GM18508 (cell line): ENCODE data around the gene PPP1R3G.
"Not testable (repeated sequence)": the region's sequence is repeated elsewhere in the genome, so short reads cannot be mapped to it uniquely, and the experiment has no call there.

ENCODE experiments used
- ATAC-seq: cut with Tn5 transposase; IDR thresholded peaks from one replicate; pipeline ENCODE4 v1.9.1; 2021; ENCODE audit warnings: moderate number of reproducible peaks; ENCODE audit not compliant: insufficient read depth, unreplicated experiment

PPP1R3G gene

DNA sequence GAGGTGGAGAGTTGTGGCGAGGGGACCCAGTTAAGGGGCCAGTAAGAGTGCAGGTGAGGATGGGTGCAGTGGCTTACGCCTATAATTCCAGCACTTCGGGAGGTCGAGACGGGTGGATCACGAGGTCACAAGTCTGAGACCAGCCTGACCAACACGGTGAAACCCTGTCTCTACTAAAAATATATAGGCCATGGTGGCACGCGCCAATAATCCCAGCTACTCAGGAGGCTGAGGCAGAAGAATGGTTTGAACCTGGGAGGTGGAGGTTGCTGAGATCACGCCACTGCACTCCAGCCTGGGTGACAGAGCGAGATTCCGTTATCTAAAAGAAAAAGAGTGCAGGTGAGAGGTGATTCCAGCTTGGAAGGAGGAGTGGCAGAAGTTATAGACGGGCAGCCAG is 28.0 kb downstream of the PPP1R3G start:
- no peak for ATAC-seq

DNA sequence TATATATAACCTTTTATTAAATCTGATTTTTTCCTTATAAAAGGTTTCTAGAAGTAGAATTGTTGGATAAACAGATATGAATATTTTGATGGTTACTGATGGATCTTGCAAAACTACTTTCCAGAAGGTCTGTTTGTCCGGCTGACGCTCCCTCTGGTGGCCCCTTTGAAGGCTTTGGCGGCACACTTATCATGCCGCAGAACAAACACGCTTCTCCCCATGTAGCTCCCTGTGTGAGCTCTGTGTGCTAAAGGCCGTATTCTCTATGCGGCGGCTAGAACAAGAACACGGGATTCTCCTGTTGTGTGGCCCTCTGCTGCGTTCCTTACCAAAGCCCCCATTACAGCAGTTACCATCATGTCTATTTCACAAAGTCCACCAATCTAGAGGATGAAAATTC is 30.0 kb downstream of the PPP1R3G start:
- ATAC-seq, result no peak

DNA sequence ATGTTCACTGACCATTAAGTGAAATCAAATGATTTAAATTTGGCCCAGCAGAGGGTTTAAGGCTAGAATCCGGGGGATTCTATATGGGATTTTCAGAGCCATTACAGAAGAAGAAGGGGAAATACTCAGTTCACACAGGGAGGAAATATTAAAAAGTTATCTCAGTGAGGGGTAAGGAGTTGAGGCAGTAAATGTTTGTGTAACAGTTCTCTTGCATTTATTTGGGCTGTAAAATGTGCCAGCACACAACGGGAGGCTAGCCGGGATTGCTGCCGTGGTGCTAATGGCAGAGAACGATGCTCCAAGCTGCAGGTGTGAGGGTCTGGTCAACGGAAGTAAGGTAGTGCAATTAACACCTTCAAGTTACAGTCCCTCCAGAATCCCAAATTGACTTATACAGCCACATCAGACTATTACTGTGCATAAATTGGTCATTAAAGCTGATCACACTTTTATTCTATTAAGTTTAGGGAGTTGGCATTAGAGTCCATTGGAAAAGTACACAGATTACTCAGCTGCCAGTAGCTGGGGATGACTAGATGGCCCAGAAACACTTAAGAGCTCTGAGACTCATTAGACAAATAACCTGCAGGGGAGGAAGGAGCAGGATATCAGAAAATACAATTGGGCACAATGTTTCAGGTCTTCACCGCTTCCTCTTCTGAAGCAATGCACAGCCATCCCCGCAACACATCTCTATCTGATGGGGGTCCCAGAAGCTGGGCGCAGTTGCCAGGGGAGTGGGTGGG is 31.3 kb downstream of the PPP1R3G start:
- ATAC-seq, result no peak

DNA sequence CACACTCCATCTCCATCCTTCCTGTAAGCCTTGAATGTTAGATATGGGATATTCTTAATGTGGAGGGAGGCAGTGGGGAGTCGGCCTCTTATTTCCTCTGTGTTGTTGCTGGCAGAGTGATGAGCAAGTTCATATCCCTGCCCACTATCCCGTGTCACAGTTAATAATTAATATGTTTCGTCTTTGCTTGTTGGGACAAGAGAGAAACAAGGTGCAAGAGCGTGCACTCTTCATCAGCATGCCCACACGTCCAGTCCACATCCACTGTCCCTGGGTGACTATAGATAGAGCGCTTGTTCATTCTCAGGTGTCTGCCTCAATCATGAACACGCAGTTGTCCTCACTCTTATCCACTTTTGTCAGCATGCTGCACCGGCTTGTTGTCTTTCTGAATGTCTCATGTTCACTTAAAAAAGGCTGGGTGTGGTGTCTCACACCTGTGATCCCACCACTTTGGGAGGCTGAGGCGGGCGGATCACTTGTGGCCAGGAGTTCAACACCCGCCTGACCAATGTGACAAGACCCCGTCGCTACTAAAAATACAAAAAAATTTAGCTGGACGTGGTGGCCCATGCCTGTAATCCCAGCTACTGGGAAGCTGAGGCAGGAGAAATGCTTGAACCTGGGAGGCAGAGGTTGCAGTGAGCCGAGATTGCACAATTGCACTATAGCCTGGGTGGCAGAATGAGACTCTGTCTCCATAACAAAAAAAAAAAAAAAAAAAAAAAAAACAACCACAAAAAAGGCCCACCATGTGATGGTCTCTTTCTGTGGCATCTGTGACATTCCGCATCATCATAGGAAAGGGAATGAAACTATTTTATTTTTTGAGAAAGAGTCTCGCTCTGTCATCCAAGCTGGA is 34.2 kb downstream of the PPP1R3G start:
- no peak for ATAC-seq

DNA sequence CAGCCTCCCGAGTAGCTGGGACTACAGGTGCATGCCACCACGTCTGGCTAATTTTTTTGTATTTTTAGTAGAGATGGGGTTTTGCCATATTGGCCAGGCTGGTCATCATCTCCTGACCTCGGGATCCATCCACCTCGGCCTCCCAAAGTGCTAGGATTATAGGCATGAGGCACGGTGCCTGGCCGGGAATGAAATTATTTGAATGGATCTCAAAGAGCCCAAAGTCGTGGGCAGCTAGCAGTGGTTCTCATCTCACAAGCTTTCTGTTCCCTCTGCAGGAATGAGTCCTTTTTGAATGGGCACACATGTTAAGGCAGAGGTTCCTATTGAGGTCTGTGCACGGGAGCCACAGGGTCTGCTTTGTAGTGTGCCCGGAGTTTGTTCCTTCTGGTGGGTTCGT is 34.9 kb downstream of the PPP1R3G start:
- ATAC-seq, result no peak

DNA sequence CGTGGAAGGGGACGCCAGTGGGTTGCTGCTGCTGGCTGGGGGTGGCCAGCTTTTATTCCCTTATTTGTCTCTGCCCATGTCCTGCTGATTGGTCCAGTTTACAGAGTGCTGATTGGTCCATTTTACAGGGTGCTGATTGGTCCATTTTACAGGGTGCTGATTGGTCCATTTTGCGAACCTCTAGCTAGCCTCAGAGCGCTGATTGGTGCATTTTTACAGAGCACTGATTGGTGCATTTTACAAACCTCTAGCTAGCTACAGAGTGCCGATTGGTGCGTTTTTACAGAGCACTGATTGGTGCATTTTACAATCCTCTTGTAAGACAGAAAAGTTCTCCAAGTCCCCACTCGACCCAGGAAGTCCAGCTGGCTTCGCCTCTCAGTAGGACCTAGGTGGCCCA is 35.4 kb downstream of the PPP1R3G start:
- not testable (repeated sequence) for ATAC-seq

DNA sequence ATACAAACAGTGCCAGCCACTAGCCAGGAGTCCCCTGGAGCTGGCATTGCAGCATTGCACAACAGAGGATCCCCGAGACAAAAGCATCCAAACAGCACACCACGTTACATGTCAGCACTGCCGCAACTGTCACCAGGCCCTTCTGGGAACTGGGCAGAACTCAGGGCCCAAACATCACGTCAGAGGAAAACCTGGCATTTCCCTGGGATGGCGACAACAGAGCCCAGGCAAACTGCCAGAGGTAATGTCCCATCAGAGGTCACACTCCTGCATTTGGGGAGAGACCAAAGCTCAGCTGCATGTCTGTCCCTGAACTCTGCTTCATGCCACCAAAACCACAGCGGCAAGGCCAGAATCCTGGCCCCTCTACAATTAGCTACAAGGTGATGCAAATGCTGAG is 36.3 kb downstream of the PPP1R3G start:
- no peak for ATAC-seq

DNA sequence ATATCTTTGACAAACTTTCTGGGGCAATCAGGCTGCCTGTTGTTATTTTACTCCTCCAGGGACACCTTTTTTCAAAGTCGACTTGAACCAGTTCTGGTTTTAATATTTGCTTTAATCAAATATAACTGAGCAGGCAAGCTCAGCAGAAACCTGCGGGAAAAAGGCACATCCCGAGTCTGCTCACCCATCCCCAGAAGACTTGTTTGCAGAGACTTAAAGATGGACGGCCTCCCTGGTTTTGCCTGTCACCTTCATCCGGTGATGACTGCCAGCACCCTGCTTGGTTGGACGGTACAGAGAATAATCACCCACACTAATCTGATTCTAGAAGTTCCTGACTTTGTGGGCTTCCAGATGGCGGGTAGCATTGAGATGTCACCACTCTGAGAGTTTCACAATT is 36.8 kb downstream of the PPP1R3G start:
- no peak for ATAC-seq

DNA sequence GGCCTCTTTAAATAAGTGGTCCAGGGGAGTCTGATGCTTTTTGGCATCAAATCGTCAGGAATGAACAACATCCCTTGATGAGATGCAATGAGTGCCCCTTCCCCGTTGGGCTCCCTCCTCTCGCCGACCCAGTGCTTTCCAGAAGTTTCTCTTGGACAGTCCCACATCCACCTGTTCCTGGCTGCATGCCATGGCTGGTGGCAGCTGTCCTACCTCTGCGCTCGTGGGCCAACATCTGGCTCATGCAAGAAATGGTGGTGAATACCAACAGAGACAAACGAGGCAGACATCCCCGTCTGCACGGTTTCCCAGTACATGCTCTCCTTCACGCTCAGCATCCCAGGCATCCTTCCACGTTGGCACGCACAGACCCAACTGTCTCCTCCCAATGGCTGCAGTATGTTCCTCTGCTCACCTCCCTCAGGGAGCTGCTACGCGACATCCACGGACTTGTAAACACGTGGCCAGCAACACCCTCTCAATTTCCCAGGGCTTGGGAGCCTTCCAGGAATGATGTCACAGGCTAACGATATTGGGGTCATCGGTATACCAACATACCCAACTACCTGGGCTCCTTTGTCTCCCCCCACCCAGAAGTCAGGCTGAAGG is 37.5 kb downstream of the PPP1R3G start:
- ATAC-seq, result no peak

DNA sequence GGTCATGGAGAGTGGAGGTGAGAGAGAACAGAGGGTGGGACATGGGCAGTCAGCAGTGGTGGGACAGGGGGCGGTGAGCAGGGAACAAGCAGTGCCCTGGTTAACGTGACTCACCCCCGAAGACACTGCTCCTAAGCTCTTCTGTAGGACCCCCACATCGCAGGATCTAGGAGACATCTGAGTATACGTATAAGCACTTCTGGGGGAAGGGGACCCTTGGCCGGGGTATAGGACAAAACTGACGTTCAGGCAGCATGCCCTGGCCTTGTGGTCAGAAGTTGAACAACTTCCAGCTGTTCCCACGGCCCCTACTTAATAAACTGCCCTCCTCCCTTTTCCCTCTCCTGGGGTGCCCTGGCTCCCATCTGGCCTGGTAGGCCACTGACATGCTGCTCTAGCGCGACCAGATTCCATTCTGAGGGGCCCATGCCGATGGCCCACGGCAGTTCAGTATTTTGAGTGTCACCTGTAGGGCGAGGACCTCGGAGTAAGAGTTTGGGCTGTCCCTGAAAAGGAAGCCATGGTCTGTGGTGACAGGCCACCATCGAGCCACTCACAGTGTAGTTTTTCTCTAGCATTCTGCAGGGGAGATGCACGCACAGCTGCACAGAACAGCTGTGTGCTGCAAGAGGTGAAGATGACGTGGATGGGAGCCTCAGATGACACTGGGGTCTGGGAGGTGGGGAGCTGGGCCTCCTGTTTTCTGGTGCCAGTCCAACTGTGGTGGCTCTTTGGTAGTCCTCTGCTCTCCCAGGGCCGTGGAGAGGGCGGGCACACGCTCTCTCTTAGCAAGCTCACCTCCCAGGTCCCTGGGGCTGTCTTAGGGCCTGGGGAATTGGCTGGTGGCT is 38.4 kb downstream of the PPP1R3G start:
- no peak for ATAC-seq

DNA sequence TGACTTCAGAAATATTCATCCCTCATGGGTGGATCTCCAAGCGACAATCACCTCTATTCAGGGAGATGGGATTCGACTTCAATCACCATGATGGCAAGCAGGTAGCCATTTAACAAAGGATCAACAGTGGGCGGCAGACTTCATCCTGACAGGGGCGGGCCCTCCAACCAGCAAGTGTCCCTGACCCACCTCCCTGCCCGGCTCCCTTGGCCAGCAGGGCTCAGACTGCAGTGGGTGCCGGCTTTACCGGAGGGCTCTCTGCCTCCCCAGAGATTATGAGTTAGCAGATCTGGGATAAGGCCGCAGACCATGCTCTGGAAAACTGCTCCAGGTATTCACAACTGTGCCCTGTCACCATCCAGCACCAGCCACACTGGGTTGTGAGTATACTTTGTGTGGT is 39.4 kb downstream of the PPP1R3G start:
- ATAC-seq, result no peak

DNA sequence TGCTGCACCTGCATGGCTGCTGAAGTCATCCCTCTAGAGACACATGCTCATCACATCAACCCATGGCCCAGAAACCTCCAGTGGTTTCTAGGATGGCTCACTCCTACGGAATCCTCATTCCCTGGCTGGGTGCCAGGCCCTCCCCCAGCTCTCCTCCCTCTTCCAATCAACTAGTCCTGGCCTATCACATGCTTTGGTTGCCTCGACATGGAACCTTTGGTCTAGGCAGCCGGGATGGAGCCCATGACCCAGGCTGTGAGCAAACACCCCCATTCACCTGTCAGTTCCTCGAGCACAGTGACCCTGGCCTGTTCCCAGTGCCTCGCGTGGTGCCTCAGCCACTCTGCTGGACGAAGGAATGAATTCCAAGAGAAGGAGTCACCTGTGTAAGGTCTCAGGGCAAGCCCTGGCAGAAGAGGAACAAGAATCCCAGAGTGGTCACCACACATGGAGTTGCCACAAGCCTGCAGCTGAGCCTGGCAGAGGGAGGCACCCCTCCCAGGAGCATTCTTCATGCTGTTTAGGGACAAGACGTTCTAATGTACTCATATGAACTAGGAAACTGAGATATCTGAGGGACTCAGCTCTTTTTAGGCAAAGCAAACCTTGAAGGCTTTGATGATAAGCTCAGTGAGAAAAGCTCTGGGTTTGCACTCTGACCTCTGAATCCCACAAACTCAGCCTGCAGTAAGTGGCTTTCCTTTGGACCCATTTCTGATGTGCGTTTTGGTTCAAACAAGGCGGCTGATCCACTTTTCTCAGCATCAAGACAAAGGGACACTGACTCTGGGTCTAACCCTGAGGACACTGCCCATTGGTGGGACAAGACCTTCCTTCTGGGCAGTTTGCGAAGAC is 40.2 kb downstream of the PPP1R3G start:
- no peak for ATAC-seq

DNA sequence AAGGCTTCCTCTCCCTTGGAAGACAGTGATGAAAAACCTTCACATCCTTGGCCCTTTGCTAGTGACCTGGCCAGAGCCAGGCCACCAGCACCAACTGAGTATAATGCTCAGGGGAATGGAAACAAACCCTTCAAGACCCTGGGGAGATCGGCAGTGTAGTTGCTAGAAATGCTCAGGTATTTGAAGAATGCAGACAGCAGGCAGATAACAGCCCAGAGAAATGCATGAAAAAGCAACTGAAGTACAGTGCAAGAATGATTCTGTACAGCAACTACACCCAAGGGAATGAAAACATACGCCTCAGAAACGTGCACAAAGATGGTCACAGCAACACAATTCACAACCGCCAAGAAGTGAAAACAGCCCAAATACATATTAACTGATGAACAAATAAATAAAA is 41.1 kb downstream of the PPP1R3G start:
- ATAC-seq, result no peak

DNA sequence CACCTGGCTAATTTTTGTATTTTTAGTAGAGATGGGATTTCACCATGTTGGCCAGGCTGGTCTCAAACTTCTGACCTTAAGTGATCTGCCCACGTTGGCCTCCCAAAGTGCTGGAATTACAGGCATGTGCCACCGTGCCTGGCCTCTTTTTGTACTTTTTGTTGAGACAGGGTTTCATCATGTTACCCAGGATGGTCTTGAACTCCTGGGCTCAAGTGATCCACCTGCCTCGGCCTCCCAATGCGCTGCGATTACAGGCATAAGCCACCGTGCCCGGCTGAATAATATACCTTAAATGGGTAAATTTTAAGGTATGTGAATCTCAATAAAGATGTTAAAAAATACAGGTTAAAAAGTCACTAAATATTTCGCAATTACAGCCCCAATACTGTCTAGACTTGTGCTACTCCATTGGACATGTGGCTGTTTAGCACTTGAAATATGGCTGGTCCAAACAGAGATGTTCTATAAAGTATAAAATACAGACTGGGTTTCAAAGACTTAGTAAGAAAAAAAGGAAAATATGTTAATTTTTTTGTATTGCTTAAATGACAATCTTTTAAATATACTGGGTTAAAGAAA is 42.1 kb downstream of the PPP1R3G start:
- no peak for ATAC-seq

DNA sequence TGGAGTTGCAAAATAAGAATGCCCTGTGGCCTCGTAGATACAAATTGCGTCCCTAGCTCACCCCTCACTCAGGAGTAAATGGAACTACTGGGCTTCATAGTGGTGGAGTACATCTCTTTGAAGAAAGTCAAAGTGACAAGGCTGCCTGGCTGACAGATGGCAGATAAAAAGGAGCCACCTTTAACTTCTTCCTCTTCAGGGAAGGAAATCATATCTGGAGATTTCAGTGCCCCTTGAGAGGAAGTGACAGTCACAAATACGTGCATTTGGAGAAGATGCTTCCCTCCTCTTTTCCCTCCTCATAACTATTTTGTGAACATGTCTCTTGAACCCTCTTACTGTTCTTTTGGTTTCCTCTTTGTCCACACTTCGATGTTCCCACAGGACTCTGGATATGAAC is 43.2 kb downstream of the PPP1R3G start:
- no peak for ATAC-seq

DNA sequence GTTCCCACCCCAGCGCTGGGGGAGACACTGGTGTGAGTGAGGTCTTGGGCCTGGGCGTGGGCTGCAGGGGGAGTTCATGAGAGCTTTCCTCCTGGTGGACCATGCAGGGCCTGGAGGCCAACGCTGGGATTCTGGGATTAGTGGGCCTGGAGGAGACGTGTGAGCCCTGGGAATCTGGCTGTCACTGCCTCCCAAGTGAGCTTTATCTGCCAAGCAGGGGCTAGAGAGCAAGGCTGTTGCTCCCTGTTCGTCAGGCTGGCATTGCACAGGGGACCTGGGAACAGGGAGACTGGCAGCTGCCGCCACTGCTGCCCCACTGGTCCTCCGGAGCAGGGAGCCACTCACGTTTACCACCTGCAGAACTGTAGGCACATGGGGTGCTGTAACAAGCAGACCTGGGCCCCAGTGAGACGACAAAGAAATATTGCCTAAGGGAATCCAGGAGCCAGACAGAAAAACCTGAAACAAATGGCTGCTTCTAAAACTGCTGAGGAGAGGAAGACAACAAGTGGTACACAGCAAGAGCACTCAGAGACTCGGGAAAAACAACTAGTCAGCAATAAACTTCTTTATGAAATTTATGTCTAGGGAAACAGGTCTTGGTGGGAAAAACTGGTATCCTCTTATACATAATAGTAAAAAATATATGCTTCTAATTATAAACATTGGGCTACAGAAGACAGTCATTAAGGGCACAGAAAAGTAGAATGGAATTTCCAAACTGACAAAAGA is 45.2 kb downstream of the PPP1R3G start:
- no peak for ATAC-seq

DNA sequence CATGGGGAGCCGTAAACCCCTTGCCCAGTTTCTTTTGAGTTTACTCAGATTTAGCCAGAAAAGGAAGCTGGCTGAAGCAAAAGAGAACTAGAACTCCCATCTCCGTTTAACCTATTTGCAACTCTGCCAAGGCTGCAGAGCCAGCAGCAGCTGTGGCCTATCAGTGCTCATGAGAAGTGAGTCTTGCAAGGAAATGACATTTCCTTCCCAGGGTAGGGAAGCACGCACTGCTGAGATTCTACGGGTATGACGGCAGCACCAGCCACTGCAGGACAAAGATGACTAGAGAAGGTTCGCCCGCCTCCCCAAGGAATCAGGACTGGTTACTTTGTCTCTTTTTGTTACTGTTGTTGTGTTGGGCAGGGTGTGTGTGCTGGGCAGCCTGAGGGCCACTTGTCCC is 47.6 kb downstream of the PPP1R3G start:
- ATAC-seq, result peak; percentile 63

DNA sequence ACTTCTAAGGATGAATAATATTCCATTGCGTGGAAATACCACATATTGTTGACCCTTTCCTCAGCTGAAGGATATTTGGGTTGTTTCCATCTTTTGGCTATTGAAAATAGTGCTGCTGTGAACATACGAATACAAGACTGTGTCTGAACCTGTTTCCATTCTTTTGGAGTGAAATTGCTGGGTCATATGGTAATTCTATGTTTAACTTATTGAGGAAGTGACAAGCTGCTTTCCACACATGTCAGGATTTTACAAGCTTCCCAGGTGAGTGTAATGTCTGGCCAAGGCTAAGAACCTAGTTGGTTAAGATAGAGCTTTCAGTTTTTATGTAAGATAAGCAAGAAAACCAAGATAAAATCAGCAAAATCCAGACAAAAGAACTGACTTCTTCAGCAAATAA is 48.8 kb downstream of the PPP1R3G start:
- ATAC-seq, result no peak
